ENCODE results near the gene NFIX. TPM values are rescaled to one million over a fixed set of nuclear protein-coding genes. Genes with fewer than 3 reads are reported as not detected.

Gene NFIX
- total RNA-seq, 4 donors from 2014 or later = 25.4 to 53.1 (median 29.3) TPM

- no peak for DNase-seq
- Histone ChIP-seq H3K36me3 (no peaks in the 10 kb centered on the region), H3K4me1 (peaks cover 41 to 90% (median 78%) of the 10 kb centered on the region in 4 donors), H3K27ac (peak overlapping the region; percentile 70 to 91 (median 83)), H3K27me3 (peaks cover 13% of the 10 kb centered on the region), H3K4me3 (no peak overlapping the region), H3K9me3 (no peaks in the 10 kb centered on the region)
- TF ChIP-seq EP300 (IDR thresholded peaks at IDR 0.05; ENCODE audit: low read depth) (no peak), POLR2AphosphoS5 (IDR thresholded peaks at IDR 0.05) (peak in 1 of 3 donors; percentile 16)
- intact Hi-C loops (cut with DNase I; ENCODE audit: low total_unique reads) = no loop called here
- 27% methylated on average over 17 of the region's 17 CpGs; no CpG with 5 or more reads in 1 of the 2 donors for WGBS, 2 donors (ENCODE audit: low coverage in 1 of 2)
- in situ Hi-C loops (cut with MboI; ENCODE audit: low pct_ligation_motif_present in 1 of 4, low pct_unique_long_range_greater_than_20kb in 1 of 4, low sequenced_read_pairs in 3 of 4) = no loop called here
These were observed 12.2 kb downstream of the NFIX start for GRCh38 chr19:13007292-13008045.

GRCh38 chr19:13008926-13009787, 13.9 kb downstream of the NFIX start:
- Histone ChIP-seq H3K4me3 (no peak overlapping the region), H3K27ac (peak overlapping the region; percentile 70 to 91 (median 83)), H3K4me1 (peaks cover 51 to 90% (median 85%) of the 10 kb centered on the region in 4 donors), H3K9me3 (no peaks in the 10 kb centered on the region), H3K36me3 (no peaks in the 10 kb centered on the region), H3K27me3 (peaks cover 14% of the 10 kb centered on the region)
- no peak for TF ChIP-seq POLR2A (IDR thresholded peaks at IDR 0.05)
- WGBS, 2 donors (ENCODE audit: low coverage in 1 of 2) = 86 to 98% methylated on average over 12 to 28 of the region's 28 CpGs
- in situ Hi-C loops (cut with MboI; ENCODE audit: low pct_ligation_motif_present in 1 of 4, low pct_unique_long_range_greater_than_20kb in 1 of 4, low sequenced_read_pairs in 3 of 4) (no loop called here), intact Hi-C loops (cut with DNase I; ENCODE audit: low total_unique reads) (no loop called here)
- no peak for DNase-seq

GRCh38 chr19:13010038-13010991, 15.0 kb downstream of the NFIX start:
- in situ Hi-C loops (cut with MboI; ENCODE audit: low pct_ligation_motif_present in 1 of 4, low pct_unique_long_range_greater_than_20kb in 1 of 4, low sequenced_read_pairs in 3 of 4) = no loop called here
- no peaks in the 10 kb centered on the region for H3K9me3 ChIP-seq
- no peak for DNase-seq
- no peaks in the 10 kb centered on the region for H3K36me3 ChIP-seq
- intact Hi-C loops (cut with DNase I; ENCODE audit: low total_unique reads) = loop anchor here (10.0 kb wide), 1 partner anchor 54 kb away; no protein-coding TSS in a partner anchor
- WGBS, 2 donors (ENCODE audit: low coverage in 1 of 2) = 71% methylated on average over 62 of the region's 62 CpGs; no CpG with 5 or more reads in 1 of the 2 donors
- H3K27me3 ChIP-seq = peaks cover 18% of the 10 kb centered on the region
- peak overlapping the region; percentile 54 to 91 (median 83) for H3K27ac ChIP-seq
- no peak for TF ChIP-seq CTCF (IDR thresholded peaks at IDR 0.05)
- TF ChIP-seq POLR2AphosphoS5 (IDR thresholded peaks at IDR 0.05) = no peak
- H3K4me3 ChIP-seq = no peak overlapping the region
- peaks cover 56 to 90% (median 85%) of the 10 kb centered on the region in 4 donors for H3K4me1 ChIP-seq

GRCh38 chr19:13010992-13011652, 15.8 kb downstream of the NFIX start:
- H3K9me3 ChIP-seq = no peaks in the 10 kb centered on the region
- peaks cover 55 to 95% (median 86%) of the 10 kb centered on the region in 4 donors for H3K4me1 ChIP-seq
- H3K27me3 ChIP-seq = peaks cover 18% of the 10 kb centered on the region
- in situ Hi-C loops (cut with MboI; ENCODE audit: low pct_ligation_motif_present in 1 of 4, low pct_unique_long_range_greater_than_20kb in 1 of 4, low sequenced_read_pairs in 3 of 4) = no loop called here
- no peak for DNase-seq
- no peaks in the 10 kb centered on the region for H3K36me3 ChIP-seq
- WGBS, 2 donors (ENCODE audit: low coverage in 1 of 2) = 56 to 73% methylated on average over 9 to 39 of the region's 39 CpGs
- intact Hi-C loops (cut with DNase I; ENCODE audit: low total_unique reads) = loop anchor here (10.0 kb wide), 1 partner anchor 54 kb away; no protein-coding TSS in a partner anchor
- no peak for TF ChIP-seq EP300 (IDR thresholded peaks at IDR 0.05; ENCODE audit: low read depth)
- TF ChIP-seq POLR2AphosphoS5 (IDR thresholded peaks at IDR 0.05) = no peak
- H3K27ac ChIP-seq = peak overlapping the region; percentile 87 to 91 (median 90)
- no peak overlapping the region for H3K4me3 ChIP-seq
